GM12864 (cell line): Measurements from ENCODE around the gene PTPRD.

Experiments used
- DNase-seq: peaks from one replicate; pipeline ENCODE4 v3.0.0-alpha.2; 2011; ENCODE audit warnings: low read depth
- H3K4me3 ChIP-seq: 2 replicates; pipeline ENCODE4 v1.5.1; 2011; ENCODE audit warnings: mild to moderate bottlenecking, low read depth, low read length, control low read depth
- TF ChIP-seq, protein P1 (sequence below): IDR thresholded peaks from 2 replicates; pipeline ENCODE4 v1.5.1; 2011; ENCODE audit warnings: low read depth, mild to moderate bottlenecking, moderate library complexity, low read length, control low read depth, inconsistent platforms; ENCODE audit errors: missing control alignments

PTPRD gene

DNA sequence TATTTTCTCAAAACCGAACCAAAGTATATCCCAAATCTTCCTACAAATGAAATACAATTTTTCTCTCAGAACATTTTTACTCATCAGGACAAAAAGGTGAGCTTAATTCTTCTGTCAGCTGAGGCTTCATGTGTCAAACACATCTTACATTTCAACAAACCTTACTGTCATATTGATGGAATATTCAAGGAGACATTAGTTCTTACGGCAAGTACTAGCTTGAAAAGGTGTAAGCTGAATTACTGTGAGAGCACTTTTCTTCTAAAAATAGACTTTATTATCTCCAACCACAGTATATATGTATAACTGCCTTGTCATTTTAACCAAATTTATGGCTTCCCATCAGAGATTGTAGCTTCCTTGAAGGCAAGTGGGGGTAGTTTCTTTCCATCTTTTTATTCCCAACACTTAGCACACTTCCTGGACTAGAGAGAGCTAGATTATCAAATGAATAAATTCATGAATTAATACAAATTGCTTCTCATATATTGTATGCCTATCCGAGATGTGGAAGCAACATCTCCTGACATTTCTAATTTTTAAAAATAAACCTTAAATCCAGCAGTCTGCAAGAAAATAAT lies 1990.5 kb downstream of the PTPRD start:
- no peak for DNase-seq
- TF ChIP-seq, protein P1, sequence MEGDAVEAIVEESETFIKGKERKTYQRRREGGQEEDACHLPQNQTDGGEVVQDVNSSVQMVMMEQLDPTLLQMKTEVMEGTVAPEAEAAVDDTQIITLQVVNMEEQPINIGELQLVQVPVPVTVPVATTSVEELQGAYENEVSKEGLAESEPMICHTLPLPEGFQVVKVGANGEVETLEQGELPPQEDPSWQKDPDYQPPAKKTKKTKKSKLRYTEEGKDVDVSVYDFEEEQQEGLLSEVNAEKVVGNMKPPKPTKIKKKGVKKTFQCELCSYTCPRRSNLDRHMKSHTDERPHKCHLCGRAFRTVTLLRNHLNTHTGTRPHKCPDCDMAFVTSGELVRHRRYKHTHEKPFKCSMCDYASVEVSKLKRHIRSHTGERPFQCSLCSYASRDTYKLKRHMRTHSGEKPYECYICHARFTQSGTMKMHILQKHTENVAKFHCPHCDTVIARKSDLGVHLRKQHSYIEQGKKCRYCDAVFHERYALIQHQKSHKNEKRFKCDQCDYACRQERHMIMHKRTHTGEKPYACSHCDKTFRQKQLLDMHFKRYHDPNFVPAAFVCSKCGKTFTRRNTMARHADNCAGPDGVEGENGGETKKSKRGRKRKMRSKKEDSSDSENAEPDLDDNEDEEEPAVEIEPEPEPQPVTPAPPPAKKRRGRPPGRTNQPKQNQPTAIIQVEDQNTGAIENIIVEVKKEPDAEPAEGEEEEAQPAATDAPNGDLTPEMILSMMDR: no peak
- no peak overlapping the region for H3K4me3 ChIP-seq

DNA sequence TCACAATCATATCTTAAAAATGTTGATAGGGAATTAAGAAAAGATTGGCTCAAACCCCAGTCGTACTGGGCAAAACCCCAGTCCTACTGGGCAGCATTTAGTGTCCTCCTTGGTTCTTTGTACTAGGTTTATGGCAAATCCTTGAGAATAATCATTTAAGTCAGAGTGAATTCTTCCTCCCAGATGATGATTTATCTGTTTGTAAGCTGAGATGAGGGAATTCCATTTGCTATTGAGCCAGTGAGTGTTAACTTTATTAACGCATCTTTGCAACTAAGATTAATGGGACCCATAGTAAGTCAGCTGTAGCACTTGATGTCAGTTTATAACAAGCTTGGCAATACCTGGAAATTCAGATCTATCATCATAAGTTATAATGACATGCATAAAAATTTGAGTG lies 1991.4 kb downstream of the PTPRD start:
- no peak overlapping the region for H3K4me3 ChIP-seq
- DNase-seq: no peak
- TF ChIP-seq, protein P1: no peak

DNA sequence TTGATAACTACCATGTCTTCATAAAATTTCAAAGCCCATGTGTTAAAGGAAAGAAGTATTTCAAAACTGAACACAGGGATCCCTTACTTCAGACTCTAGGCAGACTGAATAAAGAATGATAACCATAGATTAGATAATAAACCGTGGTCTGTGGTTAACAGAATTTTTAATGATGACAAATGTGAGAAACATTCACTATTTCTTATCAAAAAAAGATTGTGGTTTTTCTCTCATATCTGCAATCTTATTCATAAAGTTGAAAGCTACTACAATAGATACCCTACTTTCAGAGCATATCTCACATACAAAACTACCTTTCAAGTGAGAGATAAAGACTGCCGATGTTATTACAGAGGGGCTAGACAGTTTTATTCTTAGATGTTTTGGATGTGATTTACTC lies 1996.4 kb downstream of the PTPRD start:
- TF ChIP-seq, protein P1: no peak
- H3K4me3 ChIP-seq: no peak overlapping the region
- DNase-seq: no peak

DNA sequence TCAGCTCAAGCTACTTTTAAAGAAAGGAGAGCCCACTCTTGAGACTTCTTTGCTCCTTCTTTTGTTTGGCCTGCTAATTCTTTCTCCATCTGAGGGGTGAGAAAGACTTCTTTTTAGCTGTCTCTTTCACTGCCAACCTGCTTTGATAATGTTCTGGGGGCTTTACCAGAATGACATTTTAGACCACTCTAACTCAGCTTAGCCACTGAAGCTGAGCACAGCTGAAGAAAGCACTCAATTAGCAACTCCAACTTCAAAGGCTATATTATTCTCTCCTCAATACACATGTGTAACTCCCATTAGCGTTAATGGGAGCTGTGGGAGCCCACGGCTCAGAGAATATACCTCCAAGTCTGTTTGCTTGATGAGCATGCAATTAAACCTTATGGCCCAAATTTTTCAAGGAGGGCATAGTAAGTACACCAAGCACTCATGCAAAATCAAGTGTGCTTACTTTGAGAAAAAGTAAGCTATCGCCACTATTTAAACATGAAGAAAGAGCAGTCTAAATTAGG lies 1997.8 kb downstream of the PTPRD start:
- no peak overlapping the region for H3K4me3 ChIP-seq
- DNase-seq: no peak
- TF ChIP-seq, protein P1: no peak

DNA sequence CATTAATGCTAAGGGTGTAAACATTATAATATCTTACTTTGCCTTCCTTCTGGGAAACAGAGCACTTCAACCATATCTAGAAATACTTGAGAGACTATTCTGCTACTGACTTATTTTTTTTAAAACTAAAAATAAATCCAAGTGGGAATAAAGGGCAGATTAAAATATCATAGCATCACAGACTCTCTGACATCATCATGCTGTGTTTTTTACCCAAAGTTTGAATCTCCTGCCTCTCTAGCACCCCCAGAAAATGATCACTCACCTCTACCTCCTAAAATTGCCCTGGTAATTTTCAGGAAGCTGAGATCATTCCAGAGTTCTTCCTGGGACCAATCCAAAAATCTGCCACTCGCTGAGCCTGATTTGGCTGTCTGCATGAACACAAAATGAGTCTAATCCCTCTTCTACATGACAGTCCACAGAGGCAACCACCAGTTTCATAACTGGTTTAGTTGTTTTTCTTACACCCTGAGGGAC lies 1999.4 kb downstream of the PTPRD start:
- TF ChIP-seq, protein P1: no peak
- no peak for DNase-seq

DNA sequence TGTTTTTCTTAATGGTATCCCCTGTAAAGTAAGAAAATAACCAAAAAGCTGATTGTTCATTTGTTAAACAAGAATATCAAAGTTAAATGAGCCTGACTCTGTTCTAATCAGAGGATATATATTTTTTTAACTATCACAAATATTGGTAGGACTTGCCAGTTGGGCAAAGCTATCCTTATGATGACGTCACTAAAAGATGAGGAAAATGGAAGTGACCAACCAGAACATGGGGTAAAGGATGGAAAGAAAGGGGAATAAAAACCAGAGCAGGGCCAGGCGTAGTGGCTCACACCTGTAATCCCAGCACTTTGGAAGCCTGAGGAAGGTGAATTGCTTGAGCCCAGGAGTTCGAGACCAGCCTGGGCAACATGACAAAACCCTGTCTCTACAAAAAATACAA lies 2001.6 kb downstream of the PTPRD start:
- DNase-seq: no peak
- H3K4me3 ChIP-seq: no peak overlapping the region
- TF ChIP-seq, protein P1: no peak

More for the DNA sequence above, 1999.4 kb downstream of the PTPRD start:
- H3K4me3 ChIP-seq: no peak overlapping the region

DNA sequence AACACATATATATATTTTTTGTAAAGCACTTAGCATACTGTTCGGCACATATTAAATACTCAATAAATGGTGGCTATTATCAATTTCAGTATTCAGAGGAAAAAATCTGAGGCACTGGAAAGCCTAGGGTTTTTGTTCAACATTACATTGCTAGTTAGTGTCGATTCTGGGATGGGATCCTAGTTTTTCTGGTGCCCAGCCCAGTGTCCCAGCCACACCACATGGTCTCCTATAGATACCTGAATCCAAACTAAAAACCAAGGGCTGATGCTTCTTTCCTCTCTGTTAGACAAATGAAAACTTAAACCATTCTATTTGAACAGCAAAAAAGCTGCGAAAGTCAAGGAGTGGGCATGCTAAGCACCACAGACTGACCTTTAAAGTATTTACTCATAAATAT lies 2002.5 kb downstream of the PTPRD start:
- H3K4me3 ChIP-seq: no peak overlapping the region
- TF ChIP-seq, protein P1: no peak
- no peak for DNase-seq
